ENCODE data around the gene PSMD8.
A peak's percentile ranks its signal among the peaks of the same experiment; 100 is the strongest.
"Not testable (repeated sequence)": the region's sequence is repeated elsewhere in the genome, so short reads cannot be mapped to it uniquely, and the experiment has no call there.

The PSMD8 gene

GRCh38 chr19:38362076-38362945 is 12.1 kb upstream of the PSMD8 start:
- DNase-seq: peak; percentile 57

DNA sequence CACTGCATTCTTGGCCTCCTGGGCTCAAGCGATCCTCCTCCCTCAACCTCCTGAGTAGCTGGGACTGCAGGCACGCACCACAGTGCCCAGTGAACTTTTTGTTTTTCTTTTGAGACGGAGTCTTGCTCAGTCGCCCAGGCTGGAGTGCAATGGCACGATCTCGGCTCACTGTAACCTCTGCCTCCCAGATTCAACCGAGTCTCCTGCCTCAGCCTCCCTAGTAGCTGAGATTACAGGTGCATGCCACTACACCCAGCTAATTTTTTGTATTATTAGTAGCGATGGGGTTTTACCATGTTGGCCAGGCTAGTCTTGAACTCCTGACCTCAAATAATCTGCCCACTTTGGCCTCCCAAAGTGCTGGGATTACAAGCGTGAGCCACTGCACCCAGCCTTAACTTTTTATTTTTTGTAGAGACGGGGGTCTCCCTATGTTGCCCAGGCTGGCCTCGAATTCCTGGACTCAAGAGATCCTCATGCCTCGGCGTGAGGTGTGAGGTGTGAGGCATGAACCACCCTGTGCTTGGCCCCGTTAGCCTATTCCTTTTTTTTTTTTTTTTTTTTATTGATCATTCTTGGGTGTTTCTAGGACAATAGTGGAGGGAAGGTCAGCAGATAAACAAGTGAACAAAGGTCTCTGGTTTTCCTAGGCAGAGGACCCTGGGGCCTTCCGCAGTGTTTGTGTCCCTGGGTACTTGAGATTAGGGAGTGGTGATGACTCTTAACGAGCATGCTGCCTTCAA is 11.3 kb upstream of the PSMD8 start:
- not testable (repeated sequence) for DNase-seq

DNA sequence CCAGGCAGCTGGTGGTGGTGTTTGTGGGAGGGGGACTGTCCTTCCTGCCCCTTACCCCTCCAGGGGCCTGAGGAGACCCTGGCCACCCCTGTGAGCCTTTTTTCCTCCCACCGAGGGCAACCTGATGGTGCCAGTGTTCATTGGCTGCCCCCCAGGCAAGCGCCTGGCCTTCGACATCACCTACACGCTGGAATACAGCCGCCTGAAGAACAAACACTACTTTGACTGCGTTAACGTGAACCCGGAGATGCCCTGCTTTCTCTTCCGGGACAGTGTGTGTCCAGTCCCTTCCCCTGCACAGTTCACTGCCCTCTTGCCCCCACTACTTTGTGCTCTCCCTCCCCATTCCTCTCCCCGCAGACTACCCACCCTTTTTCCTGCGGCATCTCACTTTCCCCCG is 7.3 kb upstream of the PSMD8 start:
- DNase-seq: no peak

DNA sequence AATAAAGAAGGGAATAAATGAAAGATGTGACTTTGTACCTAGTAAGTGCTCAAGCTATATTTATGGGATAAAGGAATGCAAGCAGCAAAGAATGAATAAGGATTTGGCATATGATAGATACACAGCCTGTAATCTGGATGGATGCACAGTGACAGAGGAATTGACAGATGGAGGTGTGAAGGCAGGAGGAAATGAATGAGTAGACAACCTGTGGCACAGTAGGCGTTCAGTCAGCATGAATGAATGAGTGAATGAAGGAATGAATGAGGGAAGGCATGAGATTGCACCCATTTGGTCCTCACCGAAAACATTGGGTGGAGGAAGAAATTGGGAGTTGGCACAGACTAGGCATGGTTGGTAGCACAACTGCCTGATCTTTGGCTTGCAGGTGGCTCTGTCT is 4.8 kb upstream of the PSMD8 start:
- DNase-seq: no peak

- no peak for DNase-seq
Measured at GRCh38 chr19:38370299-38370698, 4.1 kb upstream of the PSMD8 start.

DNA sequence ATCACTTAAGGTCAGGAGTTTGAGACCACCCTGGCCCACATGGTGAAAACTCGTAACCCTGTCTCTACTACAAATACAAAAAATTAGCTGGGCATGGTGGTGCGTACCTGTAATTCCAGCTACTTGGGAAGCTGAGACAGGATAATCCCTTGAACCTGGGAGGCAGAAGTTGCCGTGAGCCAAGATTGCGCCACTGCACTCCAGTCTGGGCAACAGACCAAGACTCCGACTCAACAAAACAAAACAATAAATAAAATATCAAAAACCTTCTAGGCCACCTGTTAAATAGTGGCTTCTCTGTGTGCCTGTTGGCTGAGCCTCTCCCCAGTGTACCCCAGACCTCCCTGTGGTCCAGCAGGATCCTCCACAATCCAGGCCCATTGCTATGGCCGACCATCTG is 3.3 kb upstream of the PSMD8 start:
- no peak for DNase-seq

- no peak for DNase-seq
Measured at GRCh38 chr19:38373907-38374331, 452 bp upstream of the PSMD8 start.

DNA sequence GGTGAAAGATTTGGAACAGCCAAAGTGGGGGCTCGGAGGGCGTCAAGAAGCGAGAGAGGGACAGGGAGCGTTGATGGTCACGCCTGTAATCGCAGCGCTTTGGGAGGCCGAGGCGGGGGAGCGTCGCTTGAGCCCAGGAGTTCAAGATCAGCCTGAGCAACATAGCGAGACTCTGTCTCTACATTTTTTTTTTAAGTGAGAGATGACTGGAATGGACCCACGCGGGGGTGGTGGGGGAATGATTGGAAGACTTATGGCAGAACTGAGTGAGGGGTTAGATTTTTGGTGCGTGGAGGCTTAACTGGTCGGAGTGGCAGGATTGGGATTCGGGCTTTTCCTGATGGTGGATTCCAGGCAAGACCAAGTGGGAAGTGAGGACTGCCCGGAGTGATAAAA is 725 bp downstream of the PSMD8 start:
- no peak for DNase-seq

DNA sequence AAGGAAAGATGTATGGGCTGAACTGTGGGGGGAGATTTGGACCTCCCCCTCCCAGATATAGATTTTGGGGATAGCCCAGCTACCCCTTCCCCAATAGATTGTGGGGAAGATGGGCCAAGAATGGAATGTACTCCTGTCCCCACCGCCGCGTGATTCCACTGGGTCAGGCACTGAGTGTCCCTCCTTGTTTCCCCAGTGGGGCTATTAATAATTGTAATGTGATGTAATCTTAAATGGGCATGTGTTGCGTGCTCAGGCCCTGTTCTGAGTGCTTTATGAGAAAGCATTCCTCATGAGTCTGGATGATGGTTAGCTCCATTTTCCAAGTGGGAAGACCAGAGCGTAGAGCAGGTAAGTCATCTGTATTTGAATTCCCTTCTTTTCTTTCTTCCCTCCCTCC is 1.4 kb downstream of the PSMD8 start:
- no peak for DNase-seq

- DNase-seq: no peak
Measured at GRCh38 chr19:38376576-38376975, 2.2 kb downstream of the PSMD8 start.

DNA sequence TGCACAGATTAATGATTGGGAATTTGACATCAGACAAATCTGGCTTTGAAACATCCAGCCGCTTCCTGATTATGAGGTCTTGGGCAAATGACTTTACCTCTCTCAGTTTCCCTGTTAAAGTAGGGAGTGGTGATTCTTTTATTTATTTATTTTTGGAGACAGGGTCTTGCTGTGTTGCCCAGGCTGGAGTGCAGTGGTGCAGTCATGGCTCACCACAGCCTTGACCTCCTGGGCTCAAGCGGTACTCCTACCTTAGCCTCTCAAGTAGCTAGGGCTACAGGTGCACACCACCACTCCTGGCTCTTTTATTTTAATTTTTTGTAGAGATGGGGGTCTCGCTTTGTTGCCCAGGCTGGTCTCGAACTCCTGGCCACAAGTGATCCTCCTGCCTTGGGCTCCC is 2.7 kb downstream of the PSMD8 start:
- DNase-seq: no peak

GRCh38 chr19:38378866-38379265 is 4.5 kb downstream of the PSMD8 start:
- no peak for DNase-seq

GRCh38 chr19:38381138-38381537 is 6.8 kb downstream of the PSMD8 start:
- DNase-seq: no peak

GRCh38 chr19:38383184-38383583 is 8.8 kb downstream of the PSMD8 start:
- no peak for DNase-seq

DNA sequence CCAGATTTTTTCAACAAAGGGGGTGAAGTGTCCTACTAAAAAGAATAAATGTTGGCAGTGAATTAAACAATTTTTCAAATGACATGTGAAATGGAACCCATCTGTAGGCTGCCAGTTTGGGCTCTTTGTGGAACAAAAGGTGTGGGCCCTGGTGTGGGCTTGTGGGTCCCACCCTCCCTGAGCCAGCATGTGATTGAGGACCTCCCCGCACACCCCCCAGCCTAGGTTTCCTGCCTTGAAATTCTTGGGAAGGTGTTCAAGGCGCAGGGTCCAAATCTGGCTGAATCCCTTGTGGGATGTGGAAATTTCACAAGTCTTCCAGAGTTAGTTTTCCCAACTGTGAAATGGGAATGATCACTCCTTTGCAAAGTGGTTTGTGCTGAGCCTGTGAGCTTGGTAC is 9.4 kb downstream of the PSMD8 start:
- no peak for DNase-seq

- DNase-seq: no peak
Measured at GRCh38 chr19:38384209-38385027, 10.0 kb downstream of the PSMD8 start.

GRCh38 chr19:38385057-38385803 is 10.9 kb downstream of the PSMD8 start:
- DNase-seq: no peak

DNA sequence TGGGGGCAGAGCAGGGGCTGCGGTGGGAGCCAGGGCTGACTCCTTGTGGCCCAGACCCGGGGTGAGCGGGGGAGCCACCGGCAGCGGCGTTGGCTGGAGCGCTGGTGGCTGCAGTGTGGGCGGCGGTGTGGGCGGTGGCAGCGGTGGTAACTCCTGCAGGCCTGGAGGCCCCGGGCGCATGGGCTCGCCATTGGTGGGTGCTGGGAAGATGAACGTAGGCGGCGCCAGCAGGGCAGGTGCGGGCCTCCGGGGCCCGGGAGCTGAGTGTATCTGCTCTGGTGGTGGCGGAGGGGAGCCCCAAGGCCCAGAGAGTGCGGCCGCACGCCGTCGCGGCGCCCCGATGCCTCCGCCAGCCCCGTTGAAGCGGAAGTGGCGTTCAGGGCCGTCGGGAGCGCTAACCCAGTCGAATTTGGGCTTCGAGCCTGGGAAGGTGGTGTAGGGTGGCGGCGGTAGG is 11.5 kb downstream of the PSMD8 start:
- DNase-seq: no peak

DNA sequence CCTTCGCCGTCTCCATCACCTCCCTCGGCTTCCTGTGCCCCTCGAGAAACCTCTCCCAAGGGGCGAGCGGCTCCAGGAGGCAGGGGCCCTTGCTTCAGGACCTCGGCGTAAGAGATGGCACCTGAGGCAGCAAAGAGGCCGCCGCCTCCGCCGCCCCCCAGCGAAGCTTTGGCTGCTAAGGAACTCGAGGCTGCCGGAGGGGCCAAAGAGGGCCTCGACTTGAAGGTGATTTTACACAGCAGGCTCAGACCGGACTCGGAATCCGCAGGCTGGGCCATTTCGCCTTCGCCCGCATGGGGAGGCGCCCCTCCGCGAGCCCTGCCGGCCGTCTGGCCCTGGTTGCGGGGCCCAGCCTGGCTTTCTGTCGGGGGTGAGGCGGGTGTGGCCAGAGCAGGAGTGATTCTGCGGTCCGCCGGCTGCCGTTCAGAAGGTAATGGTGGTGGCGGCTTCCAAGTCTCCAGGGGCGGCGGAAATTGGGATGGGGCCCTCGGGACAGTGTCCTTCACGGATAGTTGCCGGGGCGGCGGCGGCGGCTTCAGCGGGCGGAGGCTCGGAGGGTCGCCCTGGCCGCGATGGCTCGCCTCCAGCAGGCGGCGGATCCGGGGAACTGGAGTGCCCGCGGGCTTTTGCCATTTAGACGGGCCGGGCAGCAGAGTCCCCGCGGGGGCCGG is 12.1 kb downstream of the PSMD8 start:
- DNase-seq: no peak

DNA sequence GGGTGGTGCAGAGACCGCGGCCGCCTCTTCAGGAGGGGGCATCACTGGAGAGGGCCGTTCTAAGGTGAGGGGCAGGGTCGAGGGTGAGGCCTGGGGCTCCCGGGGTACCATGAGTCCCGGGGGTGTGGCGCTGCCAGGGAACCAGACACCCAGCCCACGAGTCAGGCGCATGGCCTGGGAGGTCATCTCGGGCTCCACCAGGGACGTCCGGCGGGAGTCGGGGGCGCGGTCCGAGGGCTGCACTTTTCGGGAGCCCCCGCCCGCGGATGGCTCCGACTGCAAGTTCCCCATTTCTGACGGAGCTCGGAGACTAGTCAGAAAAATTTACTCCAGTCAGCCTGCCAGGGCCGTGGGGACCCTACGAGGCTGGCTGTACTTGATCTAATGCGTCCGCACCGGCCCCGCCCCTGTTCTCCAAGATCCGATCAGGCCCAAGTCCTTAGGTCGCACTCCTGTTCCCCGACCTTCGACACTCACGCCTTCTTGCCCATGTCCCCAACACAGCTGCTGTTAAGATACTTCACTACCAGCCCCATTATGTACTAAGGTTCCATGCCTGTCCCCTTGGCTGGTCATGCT is 12.7 kb downstream of the PSMD8 start:
- DNase-seq: no peak

DNA sequence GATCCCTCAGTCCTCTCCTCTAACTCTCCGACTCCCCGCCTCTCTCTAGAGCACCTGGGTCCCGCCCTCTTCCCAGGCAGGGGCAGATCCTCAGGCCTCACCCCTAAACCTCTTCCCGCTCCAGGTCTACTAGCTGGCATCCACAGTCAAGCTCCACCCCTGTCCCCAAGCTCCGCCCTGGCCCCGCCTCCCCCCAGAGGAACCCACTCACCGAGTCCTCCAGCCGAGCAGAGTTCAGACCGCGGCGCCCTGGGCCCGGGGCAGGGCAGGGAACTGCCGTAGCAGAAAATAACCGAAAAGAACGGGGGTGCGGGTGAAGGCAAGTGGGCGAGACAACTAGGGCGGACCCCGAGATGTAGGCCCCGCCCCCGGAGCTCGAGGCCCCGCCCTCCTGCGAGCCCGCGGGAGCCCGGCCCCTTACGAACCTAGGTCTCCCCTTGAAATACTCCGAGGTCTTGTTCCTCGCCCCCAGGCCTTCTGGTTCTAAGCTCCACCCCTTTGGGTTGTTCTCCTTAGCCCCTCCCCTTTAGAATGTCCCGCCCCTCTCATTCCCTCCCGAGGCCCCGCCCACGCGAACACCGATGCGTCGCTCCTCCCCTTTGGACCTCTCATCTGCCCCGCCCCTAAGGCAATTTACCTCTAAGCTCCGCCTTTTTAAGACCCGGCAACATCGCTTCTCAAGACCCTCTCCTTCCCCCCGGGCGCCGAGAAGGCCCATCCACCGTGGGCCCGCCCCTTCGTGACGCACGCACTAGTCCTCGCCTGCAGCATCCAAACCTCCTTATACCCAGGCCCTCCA is 13.4 kb downstream of the PSMD8 start, which contains the start of gene GGN:
GGN (minus strand) TSS at position 485 of the 799 bp plus-strand sequence. CDS start 773 bp downstream, outside the sequence.
- DNase-seq: peak; percentile 77

Data from T-helper 9 cell (primary cell).